NCI-H1105 (cell line): ENCODE results near the gene ZNF70.
"Not testable (repeated sequence)": the region's sequence is repeated elsewhere in the genome, so short reads cannot be mapped to it uniquely, and the experiment has no call there.

ENCODE experiments used
- DNase-seq: peaks from one replicate; lab custom pipeline; 2025; lab: John Stamatoyannopoulos, UW

The ZNF70 gene

DNA sequence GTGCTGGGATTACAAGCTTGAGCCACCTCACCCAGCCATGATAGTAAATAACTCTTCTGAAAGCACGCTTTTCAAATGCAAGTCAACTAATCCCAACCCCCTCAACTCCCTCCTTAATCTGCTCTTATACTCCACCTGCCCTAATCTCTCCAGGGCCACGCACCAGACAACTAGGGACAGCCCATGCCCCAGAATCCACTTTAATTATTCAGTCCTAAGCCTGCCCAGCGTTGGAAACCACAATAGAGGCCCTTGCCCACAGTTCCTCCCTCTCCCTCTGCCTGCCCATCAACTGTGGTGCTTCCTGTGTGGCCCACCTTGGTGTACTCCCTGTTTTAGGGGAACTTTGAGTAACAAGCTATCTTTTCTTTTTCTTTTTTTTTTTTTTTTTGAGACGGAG is 6.0 kb upstream of the ZNF70 start:
- DNase-seq, result no peak

DNA sequence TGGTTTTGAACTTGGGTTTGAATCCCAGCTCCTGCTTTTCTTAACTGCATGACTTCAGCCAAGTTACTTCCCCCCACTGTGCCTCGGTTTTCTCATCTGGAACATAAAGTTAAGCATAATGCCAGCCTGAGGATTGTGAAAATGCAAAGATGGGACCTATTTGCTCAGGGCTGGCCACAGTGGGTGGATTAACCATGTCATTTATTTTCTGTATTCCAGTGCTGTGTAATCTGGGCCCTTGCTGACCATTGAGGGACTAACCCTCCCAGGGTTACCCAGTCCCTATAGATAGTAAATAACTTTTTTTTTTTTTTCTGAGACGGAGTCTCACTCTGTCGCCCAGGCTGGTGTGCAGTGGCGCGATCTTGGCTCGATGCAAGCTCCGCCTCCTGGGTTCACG is 4.8 kb upstream of the ZNF70 start:
- no peak for DNase-seq

DNA sequence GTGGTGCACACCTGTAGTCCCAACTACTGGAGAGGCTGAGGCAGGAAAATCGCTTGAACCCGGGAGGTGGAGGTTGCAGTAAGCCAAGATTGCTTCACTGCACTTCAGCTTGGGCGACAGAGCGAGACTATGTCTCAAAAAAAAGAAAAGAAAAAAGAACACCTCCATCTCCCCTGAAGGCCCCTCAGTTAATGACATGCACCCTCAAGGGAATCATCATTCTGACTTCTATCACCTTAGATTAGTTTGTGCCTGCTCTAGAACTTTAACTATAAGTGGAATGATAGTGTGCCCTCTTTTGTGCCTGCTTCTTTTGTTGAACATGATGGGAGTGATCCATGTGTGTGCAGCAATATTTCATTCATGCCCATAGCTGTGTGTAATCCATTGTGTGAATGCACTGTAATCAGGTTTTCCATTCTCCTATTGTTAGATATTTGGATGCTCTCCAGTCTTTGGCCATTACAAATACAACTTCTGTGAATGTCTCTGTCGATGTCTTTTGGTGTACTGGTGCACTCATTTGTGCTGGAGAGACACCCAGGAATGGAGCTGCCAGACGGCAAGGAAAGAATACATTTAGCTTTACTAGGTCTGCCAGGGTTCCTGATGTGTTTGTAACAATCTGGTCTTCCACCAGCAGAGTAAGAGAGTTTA is 4.2 kb upstream of the ZNF70 start:
- no peak for DNase-seq

DNA sequence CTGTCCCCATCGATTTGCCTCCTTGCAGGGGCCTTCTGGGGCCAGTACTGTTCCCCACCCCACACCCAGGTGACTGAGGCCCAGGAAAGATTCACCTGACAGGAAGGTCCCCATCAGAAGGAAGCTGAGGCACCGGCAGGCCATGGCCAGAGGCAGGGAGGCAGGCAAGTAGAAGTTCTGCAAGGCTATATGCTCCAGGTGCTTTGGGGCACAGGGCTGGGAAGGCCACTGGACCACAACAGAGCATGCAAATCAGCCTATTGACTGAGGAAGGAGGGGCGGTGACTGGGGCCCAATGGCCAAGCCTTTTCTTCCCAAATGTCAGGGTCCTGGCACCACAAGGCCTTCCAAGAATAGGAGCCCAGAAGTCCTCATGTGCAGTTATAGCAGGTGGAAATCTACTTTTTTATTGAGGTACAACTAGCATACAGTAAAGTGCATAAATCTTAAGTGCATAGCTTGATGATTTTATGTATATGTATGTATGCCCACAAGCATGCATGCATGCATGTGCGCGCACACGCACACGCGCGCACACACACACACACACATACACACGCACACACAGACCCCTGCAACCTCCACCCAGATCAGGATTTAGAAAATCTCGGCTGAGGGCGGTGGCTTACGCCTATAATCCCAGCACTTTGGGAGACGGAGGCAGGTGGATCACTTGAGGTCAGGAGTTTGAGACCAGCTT is 3.5 kb upstream of the ZNF70 start, which contains the start of gene VPREB3:
TSS of gene VPREB3 (minus strand) at position 206 of the 700 bp plus-strand sequence. CDS start at position 144, 62 bp downstream.
- no peak for DNase-seq

DNA sequence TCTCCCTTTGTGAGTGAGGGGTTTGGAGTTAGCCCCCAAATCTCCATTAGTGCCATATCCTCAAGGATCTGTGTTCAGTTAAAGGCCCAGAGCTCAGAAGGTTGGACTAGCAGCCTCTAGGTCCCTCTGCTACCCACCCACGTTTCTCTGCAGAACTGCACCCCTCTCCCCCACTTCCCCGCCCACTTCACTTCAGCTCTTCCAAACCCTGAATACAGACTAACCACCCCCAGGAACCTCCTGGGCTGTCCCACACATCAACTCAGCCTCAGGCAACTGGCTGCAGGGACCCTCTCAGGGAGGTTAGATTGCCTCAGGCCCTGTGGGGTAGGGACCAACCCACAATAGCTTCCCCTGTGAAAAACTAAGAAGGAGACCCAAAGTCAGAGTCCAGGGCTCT is 2.5 kb upstream of the ZNF70 start:
- no peak for DNase-seq

DNA sequence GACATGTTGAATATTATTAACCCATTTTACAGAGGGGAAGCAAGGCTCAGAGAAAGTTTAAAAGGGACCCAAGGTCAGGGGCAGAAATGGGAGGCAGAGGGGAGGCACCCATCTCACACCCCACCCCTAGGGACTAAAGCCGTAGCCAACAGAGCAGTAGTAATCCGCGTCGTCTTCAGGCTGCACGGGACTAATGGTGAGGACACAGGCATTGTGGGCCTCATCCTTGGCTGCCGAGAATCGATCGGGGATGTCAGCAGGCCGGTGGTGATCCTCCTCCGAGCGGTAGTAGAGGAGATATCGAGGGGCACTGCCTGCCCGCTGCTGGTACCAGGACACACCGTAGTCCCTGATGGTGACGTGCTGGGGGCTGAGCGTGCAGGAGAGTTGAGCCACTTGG is 1.8 kb upstream of the ZNF70 start:
- no peak for DNase-seq

DNA sequence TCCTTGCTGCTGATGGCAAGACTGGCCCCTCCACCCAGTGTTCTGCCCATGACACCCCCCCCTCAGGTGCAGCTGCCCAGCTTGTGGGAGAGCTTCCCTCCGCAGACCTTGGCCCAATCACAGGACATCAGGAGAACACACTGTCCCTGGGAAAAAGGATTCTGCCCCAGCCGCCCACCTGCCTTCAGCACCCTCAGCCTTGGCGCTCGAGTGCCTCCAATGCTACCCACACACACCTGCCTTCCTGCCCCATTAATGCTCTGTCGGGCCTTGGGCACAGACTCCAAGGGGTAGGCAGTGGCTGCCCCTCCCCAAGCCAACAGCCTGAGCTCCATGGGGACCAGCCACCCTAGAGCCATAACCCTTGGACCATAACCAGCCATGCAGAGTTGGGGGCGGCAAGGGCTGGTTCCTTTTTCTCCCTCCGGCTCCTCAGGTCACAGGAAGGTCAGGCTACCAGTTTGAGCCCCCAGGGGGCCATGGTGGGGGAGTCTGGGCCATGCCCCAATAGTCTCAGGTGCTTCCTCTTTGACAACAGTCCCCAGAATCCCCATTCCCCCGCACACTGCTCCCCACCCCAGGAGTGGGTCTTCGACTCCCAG is 1.3 kb upstream of the ZNF70 start:
- DNase-seq, result no peak

DNA sequence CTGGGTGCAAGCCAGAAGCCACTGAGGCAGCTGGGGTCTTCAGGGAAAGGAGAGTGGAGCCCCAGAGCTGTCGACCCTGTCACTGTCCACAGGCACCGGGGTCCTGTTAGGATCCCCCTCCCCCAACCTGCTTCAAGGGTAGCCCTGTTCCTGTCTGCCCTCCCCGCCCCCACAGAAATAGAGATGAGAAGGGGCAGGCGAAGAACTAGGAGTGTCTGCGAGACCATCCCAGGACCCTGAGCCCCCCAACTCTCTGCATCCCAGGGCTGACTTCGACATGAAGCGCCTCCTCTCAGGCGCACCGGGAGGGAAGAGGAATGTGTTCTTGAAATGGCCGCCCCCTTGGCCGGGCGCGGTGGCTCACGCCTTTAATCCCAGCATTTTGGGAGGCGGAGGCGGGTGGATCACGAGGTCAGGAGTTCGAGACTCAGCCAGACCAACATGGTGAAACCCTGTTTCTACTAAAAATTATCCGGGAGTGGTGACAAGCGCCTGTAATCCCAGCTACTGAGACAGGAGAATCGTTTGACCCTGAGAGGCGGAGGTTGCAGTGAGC is 607 bp upstream of the ZNF70 start:
- peak; percentile 57 for DNase-seq

DNA sequence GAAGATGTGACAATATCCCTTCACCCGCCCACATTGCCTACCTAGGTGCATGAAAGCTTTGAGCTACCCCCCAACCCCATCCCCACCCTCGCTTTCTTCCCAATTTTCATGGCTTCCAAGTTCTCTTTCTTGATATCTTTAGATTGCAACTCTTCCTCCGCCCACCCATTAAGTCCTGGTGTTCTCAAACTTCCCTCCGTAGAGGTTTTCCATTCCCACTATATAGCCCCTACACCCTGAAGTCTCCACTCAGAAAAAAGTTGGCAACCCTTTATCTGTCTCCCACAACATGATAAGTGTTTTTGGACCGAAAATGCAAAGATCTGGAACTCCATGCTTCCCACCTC is 572 bp downstream of the ZNF70 start:
- DNase-seq, result no peak

DNA sequence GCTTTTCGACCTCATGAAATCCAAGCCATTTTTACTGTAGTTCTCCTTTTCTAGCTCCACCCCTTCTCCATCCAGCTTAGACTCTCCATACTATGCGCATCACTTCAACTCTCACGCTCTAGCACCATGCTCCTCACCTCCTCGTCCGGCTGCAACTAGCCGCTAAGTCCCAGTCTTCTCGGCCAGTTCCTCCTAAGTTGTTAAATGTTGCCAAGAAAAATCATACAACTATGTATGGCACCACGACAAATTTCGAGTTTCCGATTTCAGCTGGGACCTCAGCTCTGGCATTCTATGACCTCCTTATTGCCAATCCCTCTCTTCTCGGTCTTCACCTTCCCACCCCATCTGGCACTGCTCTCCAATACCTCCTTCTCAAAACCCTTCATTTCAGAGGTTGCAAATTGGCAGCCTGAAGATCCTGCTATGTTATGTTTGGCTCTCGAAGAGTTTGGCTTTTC is 1.0 kb downstream of the ZNF70 start:
- DNase-seq, result no peak

DNA sequence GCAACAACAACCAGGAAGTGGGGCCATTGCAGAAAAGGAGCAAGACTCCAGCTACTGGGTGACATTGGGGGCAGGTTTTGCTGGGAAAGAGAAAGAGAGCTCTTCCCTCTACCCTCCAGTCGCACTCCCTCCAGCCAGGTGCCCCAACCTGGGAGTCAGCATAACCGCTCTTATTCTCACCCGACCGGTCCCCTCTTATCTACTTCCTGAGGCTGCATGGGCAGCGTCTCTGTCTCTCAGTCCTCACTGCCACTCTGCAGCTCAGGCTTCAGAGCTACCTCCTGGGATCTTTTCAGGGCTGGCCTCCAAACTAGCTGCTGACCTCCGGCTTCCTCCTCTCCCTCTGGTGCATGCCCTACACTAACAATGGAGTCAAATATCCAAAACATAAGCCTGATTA is 5.1 kb downstream of the ZNF70 start:
- DNase-seq, result no peak

DNA sequence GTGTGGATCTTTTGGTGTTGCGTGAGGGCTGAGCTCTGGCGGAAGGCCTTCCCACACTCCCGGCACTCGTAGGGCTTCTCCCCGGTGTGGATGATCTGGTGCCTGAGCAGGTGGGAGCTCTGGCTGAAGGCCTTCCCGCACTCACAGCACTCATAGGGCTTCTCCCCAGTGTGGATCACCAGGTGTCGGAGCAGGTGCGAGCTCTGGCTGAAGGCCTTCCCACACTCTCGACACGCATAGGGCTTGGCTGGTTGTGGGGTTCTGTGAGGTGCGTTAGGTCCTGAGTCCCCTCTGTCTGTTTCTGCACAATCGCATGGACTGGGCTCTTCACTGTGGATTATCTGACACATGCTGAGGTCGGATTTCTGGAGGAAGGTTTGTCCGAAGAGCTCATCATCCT is 6.4 kb downstream of the ZNF70 start:
- no peak for DNase-seq

DNA sequence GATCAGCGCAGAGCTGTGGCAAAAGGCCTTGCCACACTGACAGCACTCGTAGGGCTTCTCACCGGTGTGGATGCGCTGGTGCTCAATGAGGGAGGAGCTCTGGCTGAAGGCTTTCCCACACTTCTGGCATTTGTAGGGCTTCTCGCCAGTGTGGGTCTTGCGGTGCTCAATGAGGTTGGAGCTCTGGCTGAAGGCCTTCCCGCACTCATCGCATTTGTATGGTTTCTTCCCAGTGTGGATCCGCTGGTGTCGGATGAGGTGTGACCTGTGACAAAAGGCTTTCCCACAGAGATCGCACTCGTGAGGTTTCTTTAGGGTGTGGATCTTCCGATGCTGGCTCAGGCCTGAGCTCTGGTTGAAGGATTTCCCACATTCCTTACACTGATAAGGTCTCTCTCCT is 6.9 kb downstream of the ZNF70 start:
- DNase-seq, result no peak

DNA sequence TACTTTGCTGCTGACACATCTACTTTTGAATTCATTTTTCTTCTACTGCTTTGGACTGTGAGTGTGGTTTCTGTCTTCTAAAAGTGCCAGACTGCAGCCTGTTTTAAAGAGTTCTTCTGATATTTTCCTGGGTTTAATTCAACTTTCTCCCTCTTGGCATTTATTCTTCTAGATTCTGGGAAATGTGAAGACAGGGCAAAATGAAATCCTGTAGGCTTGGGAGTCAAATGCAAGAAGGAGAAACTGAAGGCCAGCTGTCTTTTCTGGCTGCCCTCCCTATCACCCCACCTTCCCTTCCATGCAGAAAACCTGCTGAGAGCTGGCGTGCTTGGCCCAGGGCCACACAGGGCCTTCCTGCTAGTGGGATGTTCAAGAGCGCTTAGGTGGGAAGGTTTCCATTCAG is 7.6 kb downstream of the ZNF70 start:
- no peak for DNase-seq

DNA sequence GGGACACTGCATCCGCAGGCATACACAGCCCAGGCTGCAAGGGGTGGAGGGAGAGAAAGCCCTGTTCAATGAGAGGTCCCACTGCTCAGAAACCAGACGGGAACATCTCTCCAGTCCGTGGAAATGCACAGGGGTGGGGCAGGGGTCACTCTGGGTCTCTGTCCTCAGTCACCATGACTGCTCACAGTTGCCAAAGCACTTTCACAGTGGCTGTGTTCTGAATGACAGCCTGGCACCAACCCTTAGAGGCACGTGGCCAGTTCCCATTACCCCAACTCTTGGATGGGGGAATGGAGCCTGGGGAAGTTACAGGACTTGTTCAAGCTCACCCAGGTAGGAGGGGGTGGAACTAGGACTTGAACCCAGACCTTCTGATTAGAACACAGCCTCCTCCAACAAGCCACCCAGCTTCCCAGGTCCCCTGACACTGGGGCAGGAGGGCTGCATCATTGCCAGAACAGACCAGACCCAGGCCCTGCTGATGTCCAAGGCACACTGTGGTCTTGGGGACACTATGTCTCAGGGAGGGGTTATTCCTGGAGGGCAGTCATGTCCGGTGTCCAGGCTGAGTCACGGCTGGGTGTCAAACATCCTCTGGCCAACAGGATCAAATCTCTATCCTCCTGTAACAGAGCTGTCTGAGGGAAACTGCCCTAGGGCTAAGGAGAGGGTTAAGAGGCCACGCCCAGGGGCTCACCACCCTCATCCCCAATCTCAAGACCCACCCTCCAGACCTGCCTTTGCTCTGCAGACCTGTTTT is 8.2 kb downstream of the ZNF70 start:
- no peak for DNase-seq

DNA sequence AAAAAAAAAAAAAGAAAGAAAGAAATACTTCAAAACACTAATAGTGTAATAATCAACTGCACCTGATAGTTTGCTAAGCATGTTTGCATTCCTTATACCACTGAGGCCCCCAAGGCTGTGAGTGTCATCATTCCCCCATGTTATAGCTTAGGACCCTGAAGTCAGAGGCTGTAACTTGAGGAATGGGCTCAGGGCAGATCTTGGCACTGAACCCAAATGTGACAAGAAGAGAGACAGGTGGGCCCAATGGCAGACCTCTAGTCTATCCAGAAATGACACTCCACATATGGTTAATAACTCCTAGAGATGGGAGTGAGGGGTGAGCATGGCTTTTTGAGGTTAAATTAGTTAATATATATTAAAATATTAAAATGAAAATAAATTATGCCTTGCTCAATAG is 13.2 kb downstream of the ZNF70 start:
- no peak for DNase-seq

DNA sequence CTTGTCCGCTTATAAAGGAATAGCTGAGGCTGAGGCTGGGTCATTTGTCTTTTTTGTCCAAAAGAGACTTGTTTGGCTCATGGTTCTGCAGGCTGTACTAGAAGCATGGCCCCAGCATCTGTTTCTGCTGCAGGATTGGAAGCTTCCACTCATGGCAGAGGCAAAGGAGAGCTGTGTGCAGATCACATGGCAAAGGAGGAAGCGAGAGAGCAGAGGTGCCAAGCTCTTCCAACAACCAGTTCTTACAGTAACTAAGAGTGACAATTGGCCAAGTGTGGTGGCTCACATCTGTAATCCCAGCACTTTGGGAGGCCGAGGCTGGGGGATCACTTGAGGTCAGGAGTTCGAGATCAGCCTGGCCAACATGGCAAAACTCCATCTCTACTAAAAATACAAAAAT is 22.8 kb downstream of the ZNF70 start:
- not testable (repeated sequence) for DNase-seq

DNA sequence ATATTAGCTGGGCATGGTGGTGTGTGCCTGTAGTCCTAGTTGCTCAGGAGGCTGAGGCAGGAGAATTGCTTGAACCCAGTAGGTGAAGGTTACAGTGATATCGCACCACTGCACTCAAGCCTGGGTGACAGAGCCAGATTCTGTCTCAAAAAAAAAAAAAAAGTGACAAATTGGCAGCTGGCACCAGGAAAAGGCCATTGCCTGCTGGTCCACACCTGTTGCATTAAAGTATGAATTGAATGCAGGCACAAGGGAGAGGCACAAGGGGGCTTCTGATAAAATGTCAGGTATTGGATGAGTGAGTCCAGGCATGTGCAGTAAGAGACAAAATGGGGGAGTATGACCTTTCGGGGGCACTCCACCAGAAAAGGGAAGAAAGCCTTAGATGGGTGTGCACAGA is 28.2 kb downstream of the ZNF70 start:
- DNase-seq, result no peak

DNA sequence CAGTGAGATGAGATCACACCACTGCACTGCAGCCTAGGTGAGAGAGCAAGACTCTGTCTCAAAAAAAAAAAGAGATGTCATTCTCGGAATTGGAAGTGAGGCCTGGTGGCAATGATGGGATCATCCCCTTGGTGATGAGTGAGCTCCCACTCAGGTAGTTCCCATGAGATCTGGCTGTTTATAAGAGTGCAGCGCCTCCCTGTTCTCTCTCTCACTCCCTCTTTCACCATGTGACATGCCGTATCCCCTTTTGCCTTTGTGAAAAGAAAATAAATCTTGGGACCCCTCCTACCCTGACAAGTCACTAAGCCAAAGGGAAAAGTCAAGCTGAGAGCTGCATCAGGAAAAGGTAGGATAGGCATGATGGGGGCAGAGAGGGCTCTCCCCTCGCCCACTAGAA is 28.8 kb downstream of the ZNF70 start:
- DNase-seq, result no peak

DNA sequence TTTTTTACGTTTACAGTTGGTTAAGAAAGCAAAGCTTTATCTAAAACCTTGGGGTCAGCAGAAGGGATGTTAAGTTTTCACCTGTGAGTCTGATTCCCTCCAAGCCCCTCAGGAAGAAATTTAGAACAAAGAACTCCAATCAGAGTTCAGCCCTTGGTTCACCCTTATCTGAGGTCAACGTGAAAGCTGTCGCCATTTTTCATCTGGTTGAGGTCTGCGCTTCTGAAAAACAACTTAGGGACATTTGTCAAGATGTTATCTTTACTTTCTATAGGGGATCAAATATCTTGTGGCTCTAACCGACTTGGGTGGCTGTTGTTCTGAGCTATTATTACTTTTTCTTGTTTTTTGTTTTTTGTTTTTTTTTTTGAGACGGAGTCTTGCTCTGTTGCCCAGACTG is 30.1 kb downstream of the ZNF70 start:
- no peak for DNase-seq

DNA sequence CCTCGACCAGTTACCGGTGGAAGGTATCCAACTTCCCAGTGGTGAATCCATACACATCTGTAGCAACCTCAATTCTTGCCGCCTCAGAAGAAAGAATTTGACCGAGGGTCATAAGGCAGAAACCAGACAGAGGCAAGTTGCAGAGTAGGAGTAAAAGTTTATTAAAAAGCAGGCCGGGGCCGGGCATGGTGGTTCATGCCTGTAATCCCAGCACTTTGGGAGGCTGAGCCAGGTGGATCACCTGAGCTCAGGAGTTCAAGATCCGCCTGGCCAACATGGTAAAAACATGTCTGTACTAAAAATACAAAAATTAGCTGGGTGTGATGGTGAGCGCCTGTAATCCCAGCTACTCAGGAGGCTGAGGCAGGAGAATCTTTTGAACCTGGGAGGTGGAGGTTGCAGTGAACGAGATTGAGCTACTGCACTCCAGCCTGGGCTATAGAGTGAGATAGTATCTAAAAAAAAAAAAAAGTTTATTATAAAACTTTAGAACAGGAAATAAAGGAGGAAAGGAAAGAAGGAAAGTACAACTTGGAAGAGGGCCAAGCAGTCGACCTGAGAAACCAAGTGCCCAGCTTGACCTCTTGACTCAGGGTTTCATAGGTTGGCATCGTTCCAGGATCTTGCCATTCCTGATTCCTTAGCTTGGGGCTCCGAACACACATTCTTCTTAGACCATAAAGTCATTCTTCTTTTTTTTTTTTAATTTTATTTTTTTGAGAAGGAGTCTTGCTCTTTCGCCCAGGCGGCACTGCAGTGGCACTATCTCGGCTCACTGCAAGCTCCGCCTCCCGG is 32.3 kb downstream of the ZNF70 start:
- DNase-seq, result no peak
